ENCODE results near the gene TTC3.

- TF ChIP-seq POLR2A (IDR thresholded peaks at IDR 0.05; ENCODE audit: low read depth, low read length) (no peak), SPI1 (IDR thresholded peaks at IDR 0.05; ENCODE audit: low read depth, low read length) (no peak)
These were observed 110.7 kb downstream of the TTC3 start for GRCh38 chr21:37183749-37184148.

Measured in GM12891 (cell line).